ENCODE measurements around the gene KCNQ5.
"Not testable (repeated sequence)": the region's sequence is repeated elsewhere in the genome, so short reads cannot be mapped to it uniquely, and the experiment has no call there.

Gene KCNQ5

GRCh38 chr6:72621291-72622093, at the start of gene KCNQ5:
Gene KCNQ5, plus strand, starts transcription at chr6:72622064.
- no peak for FAIRE-seq

- no peak for FAIRE-seq
Observed at GRCh38 chr6:72579865-72580264, 42.0 kb upstream of the KCNQ5 start.

GRCh38 chr6:72580281-72580940, 41.5 kb upstream of the KCNQ5 start:
- peak; percentile 58 for FAIRE-seq

GRCh38 chr6:72580950-72581349, 40.9 kb upstream of the KCNQ5 start:
- not testable (repeated sequence) for FAIRE-seq

GRCh38 chr6:72588155-72588554, 33.7 kb upstream of the KCNQ5 start:
- no peak for FAIRE-seq

- no peak for FAIRE-seq
Observed at GRCh38 chr6:72589096-72589495, 32.8 kb upstream of the KCNQ5 start.

- no peak for FAIRE-seq
Observed at GRCh38 chr6:72595812-72596211, 26.1 kb upstream of the KCNQ5 start.

- peak; percentile 91 for FAIRE-seq
Observed at GRCh38 chr6:72616406-72617015, 5.4 kb upstream of the KCNQ5 start.

- FAIRE-seq = no peak
Observed at GRCh38 chr6:72617721-72618120, 4.1 kb upstream of the KCNQ5 start.

GRCh38 chr6:72619883-72620696, 1.8 kb upstream of the KCNQ5 start:
- FAIRE-seq = no peak

GRCh38 chr6:72620871-72621290, 983 bp upstream of the KCNQ5 start:
- no peak for FAIRE-seq

GRCh38 chr6:72622094-72622940, 453 bp downstream of the KCNQ5 start:
- FAIRE-seq = no peak

GRCh38 chr6:72623808-72624207, 1.9 kb downstream of the KCNQ5 start:
- no peak for FAIRE-seq

- FAIRE-seq = no peak
Observed at GRCh38 chr6:72624557-72625160, 2.8 kb downstream of the KCNQ5 start.

- FAIRE-seq = no peak
Observed at GRCh38 chr6:72626126-72626525, 4.3 kb downstream of the KCNQ5 start.

GRCh38 chr6:72627539-72627938, 5.7 kb downstream of the KCNQ5 start:
- no peak for FAIRE-seq

- FAIRE-seq = no peak
Observed at GRCh38 chr6:72631480-72631879, 9.6 kb downstream of the KCNQ5 start.

GRCh38 chr6:72635636-72636035, 13.8 kb downstream of the KCNQ5 start:
- FAIRE-seq = no peak

GRCh38 chr6:72636215-72636614, 14.4 kb downstream of the KCNQ5 start:
- FAIRE-seq = no peak

GRCh38 chr6:72636786-72637185, 14.9 kb downstream of the KCNQ5 start:
- FAIRE-seq = no peak

GRCh38 chr6:72639920-72640614, 18.2 kb downstream of the KCNQ5 start:
- FAIRE-seq = no peak

Data from A204.1 (cell line).